OCI-LY1 (cell line): ENCODE data around the gene ELFN2.

Experiments
- H2AFZ ChIP-seq: fragments of 200-600 bp; sonication (generic), shearing (Covaris generic); 2 replicates; pipeline ENCODE4 v1.6.0; 2014; ENCODE audit warnings: antibody characterized with exemption, mild to moderate bottlenecking, low read length
- H3F3A ChIP-seq: fragments of 200-600 bp; sonication (generic), shearing (Covaris generic); 2 replicates; pipeline ENCODE4 v1.6.0; 2014; ENCODE audit warnings: mild to moderate bottlenecking, antibody characterized with exemption, low read length, moderate library complexity; ENCODE audit not compliant: insufficient read depth
- H3K27ac ChIP-seq: fragments of 200-600 bp; sonication (generic); 2 replicates; pipeline ENCODE4 v1.5.1; 2014; ENCODE audit warnings: low read length, mixed run types, mild to moderate bottlenecking, low read depth; ENCODE audit not compliant: poor library complexity, severe bottlenecking
- H3K27me3 ChIP-seq: fragments of 200-600 bp; sonication (generic); 2 replicates; pipeline ENCODE4 v1.6.0; 2014; ENCODE audit warnings: antibody characterized with exemption, mild to moderate bottlenecking, low read length, moderate library complexity; ENCODE audit not compliant: insufficient read depth
- H3K36me3 ChIP-seq: fragments of 200-600 bp; sonication (generic); 2 replicates; pipeline ENCODE4 v1.6.1; 2014; ENCODE audit warnings: mild to moderate bottlenecking, antibody characterized with exemption, low read length, moderate library complexity, mixed read lengths; ENCODE audit not compliant: insufficient read depth
- H3K4me1 ChIP-seq: fragments of 200-600 bp; sonication (generic); 2 replicates; pipeline ENCODE4 v1.5.1; 2014; ENCODE audit warnings: mild to moderate bottlenecking, low read length, moderate library complexity; ENCODE audit not compliant: insufficient read depth, severe bottlenecking
- H3K4me2 ChIP-seq: fragments of 200-600 bp; sonication (generic), shearing (Covaris generic); 2 replicates; pipeline ENCODE4 v1.6.1; 2014; ENCODE audit warnings: low read length
- H3K4me3 ChIP-seq: fragments of 200-600 bp; sonication (generic); 2 replicates; pipeline ENCODE4 v1.5.1; 2014; ENCODE audit warnings: low read length, low read depth, mild to moderate bottlenecking, mixed read lengths; ENCODE audit not compliant: poor library complexity, severe bottlenecking
- H3K79me2 ChIP-seq: fragments of 200-600 bp; shearing (Covaris generic); 2 replicates; pipeline ENCODE4 v1.6.1; 2016; ENCODE audit warnings: mixed run types, low read length, mixed read lengths; ENCODE audit not compliant: insufficient read depth
- H3K9ac ChIP-seq: fragments of 200-600 bp; sonication (generic), shearing (Covaris generic); 2 replicates; pipeline ENCODE4 v1.6.1; 2014; ENCODE audit warnings: mild to moderate bottlenecking, low read length, mixed read lengths
- H3K9me2 ChIP-seq: fragments of 200-600 bp; sonication (generic), shearing (Covaris generic); 2 replicates; pipeline ENCODE4 v1.6.1; 2014; ENCODE audit warnings: low read depth, mild to moderate bottlenecking, low read length, mixed read lengths
- H3K9me3 ChIP-seq: fragments of 200-600 bp; shearing (Covaris generic); 2 replicates; pipeline ENCODE4 v1.6.1; 2014; ENCODE audit warnings: low read length, mixed read lengths
- H4K20me1 ChIP-seq: fragments of 200-600 bp; sonication (generic), shearing (Covaris generic); 2 replicates; pipeline ENCODE4 v1.6.0; 2016; ENCODE audit warnings: mild to moderate bottlenecking, low read length; ENCODE audit not compliant: insufficient read depth
- EZH2 ChIP-seq: fragments of 200-600 bp; sonication (generic), shearing (Covaris generic); IDR thresholded peaks from 2 replicates; pipeline ENCODE4 v1.8.0; 2017; ENCODE audit warnings: borderline replicate concordance, mixed run types, mild to moderate bottlenecking, antibody characterized with exemption, low read length, moderate library complexity, mixed read lengths
- TF ChIP-seq, protein P1 (sequence below): fragments of 200-600 bp; sonication (generic), shearing (Covaris generic); IDR thresholded peaks from 2 replicates; pipeline ENCODE4 v1.5.1; 2017; ENCODE audit warnings: mild to moderate bottlenecking, antibody characterized with exemption, low read length, moderate library complexity, mixed read lengths

ELFN2 gene

DNA sequence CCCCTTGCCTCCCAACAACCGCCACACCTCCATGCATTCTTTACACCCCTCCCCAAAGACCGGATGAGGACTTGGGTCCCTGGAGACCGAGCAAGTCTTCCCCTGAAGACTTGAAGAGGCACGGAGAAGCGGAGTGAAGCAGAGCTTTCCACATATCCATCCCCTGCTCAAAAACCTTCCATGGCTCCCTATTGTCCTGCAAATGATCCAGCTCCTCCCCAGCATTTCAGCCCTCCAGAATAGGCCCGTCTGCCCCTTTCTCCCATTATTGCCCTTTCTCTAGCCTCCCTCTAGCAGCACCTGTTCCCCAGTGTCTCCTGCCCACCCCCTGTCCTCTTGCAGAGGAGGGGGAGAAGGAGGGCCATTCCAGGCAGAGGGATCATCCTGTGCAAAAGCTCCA lies 85.2 kb downstream of the ELFN2 start:
- H3K9ac ChIP-seq, result no peak overlapping the region
- peaks cover 8% of the 10 kb centered on the region; the same call in 1 of the 2 replicates for H3K27me3 ChIP-seq
- no peak for TF ChIP-seq EZH2
- TF ChIP-seq, protein P1, sequence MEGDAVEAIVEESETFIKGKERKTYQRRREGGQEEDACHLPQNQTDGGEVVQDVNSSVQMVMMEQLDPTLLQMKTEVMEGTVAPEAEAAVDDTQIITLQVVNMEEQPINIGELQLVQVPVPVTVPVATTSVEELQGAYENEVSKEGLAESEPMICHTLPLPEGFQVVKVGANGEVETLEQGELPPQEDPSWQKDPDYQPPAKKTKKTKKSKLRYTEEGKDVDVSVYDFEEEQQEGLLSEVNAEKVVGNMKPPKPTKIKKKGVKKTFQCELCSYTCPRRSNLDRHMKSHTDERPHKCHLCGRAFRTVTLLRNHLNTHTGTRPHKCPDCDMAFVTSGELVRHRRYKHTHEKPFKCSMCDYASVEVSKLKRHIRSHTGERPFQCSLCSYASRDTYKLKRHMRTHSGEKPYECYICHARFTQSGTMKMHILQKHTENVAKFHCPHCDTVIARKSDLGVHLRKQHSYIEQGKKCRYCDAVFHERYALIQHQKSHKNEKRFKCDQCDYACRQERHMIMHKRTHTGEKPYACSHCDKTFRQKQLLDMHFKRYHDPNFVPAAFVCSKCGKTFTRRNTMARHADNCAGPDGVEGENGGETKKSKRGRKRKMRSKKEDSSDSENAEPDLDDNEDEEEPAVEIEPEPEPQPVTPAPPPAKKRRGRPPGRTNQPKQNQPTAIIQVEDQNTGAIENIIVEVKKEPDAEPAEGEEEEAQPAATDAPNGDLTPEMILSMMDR, result no peak
- H3K79me2 ChIP-seq, result no peaks in the 10 kb centered on the region
- H3K36me3 ChIP-seq, result no peaks in the 10 kb centered on the region
- H3K27ac ChIP-seq, result no peak overlapping the region
- no peaks in the 10 kb centered on the region for H3K4me1 ChIP-seq
- H3K4me2 ChIP-seq, result no peak overlapping the region
- no peaks in the 10 kb centered on the region for H4K20me1 ChIP-seq
- no peaks in the 10 kb centered on the region for H3F3A ChIP-seq
- no peak overlapping the region for H3K4me3 ChIP-seq
- H3K9me2 ChIP-seq, result no peaks in the 10 kb centered on the region
- H3K9me3 ChIP-seq, result no peaks in the 10 kb centered on the region
- H2AFZ ChIP-seq, result no peak overlapping the region

DNA sequence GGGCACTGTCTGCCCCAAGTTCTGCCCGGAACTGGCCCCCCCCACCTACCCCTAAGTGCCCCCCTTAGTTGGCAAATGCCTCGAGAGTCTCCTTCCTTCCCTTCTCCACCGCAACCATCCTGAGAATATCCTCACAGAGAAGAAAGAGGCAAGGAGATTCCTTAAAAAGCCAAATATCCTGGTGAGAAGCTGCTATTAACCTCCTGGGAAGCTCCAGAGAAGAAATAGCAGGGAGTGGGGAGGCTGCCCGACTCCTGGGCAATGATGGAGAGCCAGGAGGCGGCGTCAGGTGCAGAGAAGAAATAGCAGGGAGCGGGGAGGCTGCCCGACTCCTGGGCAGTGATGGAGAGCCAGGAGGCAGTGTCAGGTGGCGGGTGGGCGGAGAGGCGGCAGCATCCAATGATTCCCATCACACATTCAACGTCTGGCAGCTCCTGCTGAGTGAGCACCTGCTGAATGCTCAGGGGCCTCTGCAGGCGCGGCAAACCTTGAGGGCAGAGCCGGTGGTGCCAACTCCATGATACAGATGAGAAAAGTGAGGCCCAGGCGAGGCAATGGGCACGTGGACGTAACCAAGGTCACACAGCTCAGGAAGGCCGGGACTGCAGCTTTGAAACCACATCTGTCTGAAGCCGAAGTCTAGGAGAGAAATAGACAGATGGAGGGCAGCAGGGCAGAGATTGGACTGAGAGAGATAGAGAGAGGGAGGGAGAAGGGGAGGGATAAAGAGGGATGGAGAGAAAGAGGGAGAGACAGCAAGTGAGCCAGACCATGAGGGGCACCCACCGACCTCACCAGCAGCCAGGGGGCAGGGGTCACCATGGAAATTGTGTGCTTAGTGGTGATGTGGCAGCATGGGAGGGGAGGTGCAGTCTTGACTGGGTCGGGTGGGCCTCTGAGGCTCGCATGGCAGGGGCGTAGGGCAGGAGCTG lies 86.7 kb downstream of the ELFN2 start:
- Histone ChIP-seq H3K9me2 (no peaks in the 10 kb centered on the region), H3K4me2 (no peak overlapping the region), H3K36me3 (no peaks in the 10 kb centered on the region), H3K27me3 (peaks cover 8% of the 10 kb centered on the region; the same call in 1 of the 2 replicates), H3F3A (no peaks in the 10 kb centered on the region), H3K4me1 (no peaks in the 10 kb centered on the region), H4K20me1 (no peaks in the 10 kb centered on the region), H3K79me2 (no peaks in the 10 kb centered on the region), H3K27ac (no peak overlapping the region), H3K9me3 (no peaks in the 10 kb centered on the region), H2AFZ (no peak overlapping the region), H3K4me3 (no peak overlapping the region), H3K9ac (no peak overlapping the region)
- no peak for TF ChIP-seq EZH2
- TF ChIP-seq, protein P1, result no peak

DNA sequence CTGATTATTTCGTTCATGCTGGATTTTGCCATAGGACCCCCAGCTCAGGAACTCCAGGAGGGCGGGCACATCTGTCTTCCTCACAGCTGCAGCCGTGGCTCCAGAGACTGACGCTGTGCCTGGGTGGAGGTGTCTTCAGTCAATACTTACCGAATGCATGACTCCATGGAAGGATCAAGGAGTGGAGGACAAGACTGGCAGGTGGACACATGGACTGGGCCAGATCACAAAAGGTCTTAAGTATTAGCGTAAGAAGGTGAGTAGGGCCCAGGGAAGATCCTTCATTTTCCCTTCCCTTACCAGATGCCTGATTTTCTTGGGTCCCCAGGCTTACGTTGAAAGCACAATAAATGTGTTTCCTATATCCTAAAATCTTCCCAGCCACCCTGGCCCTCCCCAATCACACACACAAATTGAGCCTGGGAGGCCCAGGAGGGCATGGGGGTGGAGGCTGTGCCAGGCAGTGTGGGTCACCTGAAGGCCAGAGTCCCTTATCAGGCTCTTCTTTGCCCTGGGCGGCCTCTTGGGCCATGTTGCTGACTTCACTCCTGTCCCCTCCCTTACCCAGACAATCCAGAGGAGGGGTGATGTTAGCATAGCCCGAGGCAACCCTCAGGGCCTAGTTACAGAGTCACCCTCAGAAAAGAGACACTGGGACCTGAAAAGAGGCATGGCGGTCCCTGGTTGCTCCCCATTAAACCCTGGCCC lies 88.6 kb downstream of the ELFN2 start:
- H3K4me1 ChIP-seq, result no peaks in the 10 kb centered on the region
- no peaks in the 10 kb centered on the region for H3K9me3 ChIP-seq
- H3K79me2 ChIP-seq, result no peaks in the 10 kb centered on the region
- TF ChIP-seq, protein P1, result no peak
- no peak for TF ChIP-seq EZH2
- no peaks in the 10 kb centered on the region for H3K9me2 ChIP-seq
- H3K36me3 ChIP-seq, result no peaks in the 10 kb centered on the region
- H3K4me3 ChIP-seq, result no peak overlapping the region
- no peaks in the 10 kb centered on the region for H4K20me1 ChIP-seq
- H3F3A ChIP-seq, result no peaks in the 10 kb centered on the region
- H3K27ac ChIP-seq, result no peak overlapping the region
- H2AFZ ChIP-seq, result no peak overlapping the region
- H3K4me2 ChIP-seq, result no peak overlapping the region
- no peak overlapping the region for H3K9ac ChIP-seq
- peaks cover 19% of the 10 kb centered on the region; the same call in 1 of the 2 replicates for H3K27me3 ChIP-seq
